ENCODE results near the gene ADAMTSL3.

ADAMTSL3 gene

DNA sequence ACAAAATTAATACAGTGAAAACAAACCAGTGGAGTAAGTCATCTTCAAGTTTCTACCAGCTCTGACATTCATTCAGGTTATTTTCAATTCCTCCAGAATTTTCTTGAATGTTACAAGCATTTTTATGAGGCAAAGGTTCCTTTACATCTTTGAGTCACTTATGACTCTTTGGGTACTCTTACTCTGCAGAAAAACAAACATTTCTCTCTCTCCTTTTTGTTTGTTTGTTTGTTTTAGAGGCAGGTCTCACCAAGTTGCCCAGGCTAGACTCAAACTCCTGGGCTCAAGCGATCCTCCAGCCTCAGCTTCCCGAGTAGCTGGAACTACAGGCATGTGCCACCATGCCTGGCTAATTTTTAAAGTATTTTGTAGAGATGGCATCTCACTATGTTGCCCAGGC lies 233.5 kb downstream of the ADAMTSL3 start:
- no peak for DNase-seq

DNA sequence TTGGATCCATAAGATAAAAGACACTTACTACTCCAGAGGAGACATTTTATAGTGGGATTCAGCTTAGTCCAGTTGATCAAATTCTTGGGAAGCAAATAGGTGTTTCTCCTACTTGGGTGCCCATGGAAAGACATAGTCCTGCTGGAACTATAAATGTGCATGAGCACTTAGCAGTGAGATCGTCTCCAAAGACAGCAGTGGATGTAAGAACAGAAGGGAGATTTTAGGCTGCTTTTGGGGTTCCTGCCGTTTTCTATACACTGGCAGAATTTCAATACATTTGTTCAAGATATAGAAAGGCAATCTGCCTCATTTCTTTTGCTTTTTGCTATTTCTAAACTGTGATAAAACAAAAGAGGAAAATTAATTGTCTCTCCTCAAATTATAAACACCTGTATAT lies 234.0 kb downstream of the ADAMTSL3 start:
- DNase-seq: no peak

DNA sequence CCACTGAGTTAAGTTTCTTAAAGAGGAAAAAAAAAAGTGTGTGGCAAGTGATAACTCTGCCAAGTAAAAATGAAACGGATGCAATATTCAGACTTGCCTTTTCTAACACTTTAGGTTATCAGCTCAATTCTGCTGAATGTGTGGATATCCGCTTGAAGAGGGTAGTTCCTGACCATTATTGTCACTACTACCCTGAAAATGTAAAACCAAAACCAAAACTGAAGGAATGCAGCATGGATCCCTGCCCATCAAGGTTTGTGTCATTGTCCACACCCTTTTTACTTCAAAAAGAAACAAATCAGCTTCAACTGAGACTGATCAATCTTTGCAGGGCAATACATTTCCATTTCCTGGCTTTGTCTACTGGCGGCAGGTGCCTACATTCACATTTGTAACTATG lies 236.1 kb downstream of the ADAMTSL3 start:
- DNase-seq: no peak

DNA sequence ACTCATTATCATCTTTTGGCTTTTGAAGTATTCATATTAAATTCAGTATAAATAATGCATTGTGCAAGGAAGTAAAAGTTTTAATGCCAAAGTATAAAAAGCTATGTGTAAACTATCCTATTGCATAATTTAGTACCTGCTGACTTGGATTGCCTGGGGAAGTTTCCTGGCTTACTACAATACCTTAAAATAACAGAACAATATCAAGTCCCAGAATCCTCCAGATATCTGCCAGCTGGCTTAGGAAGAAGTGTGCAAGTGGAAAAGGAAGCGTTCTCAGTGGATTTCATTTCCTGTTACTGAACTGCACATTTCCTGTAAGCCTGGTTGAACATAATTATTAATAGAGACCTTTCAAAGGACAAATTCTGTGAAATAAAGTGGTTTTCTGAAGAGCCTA lies 236.7 kb downstream of the ADAMTSL3 start:
- no peak for DNase-seq

DNA sequence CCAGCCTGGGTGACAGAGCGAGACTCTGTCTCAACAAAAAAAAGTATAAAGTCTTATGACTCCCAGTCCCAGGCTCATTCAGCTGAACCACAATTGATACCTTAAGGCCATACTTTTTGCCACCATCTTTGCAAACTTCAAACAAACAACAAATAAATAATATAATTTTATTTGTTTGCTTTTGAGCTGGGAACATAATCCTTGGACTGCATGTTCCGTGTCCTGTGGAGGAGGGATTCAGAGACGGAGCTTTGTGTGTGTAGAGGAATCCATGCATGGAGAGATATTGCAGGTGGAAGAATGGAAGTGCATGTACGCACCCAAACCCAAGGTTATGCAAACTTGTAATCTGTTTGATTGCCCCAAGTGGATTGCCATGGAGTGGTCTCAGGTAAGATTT lies 238.6 kb downstream of the ADAMTSL3 start:
- DNase-seq: no peak

DNA sequence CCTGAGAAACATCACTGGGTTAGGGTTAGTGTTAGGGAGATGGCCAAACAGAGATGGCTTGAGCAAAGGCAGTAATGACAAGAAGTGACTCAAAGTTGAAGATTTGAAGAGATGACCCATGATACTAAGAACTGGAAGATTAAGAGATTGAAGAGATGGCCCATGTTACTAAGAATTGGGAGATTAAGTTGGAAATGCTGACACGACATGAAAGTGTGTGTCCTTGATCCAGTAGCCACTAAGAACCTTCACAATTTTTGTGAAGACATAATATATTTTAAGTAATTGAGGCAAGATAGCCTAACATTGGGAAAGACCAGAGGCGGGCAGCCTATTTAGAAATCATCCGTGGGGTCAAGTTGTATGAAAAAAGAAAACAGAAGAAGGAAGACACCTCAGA lies 239.4 kb downstream of the ADAMTSL3 start:
- no peak for DNase-seq

DNA sequence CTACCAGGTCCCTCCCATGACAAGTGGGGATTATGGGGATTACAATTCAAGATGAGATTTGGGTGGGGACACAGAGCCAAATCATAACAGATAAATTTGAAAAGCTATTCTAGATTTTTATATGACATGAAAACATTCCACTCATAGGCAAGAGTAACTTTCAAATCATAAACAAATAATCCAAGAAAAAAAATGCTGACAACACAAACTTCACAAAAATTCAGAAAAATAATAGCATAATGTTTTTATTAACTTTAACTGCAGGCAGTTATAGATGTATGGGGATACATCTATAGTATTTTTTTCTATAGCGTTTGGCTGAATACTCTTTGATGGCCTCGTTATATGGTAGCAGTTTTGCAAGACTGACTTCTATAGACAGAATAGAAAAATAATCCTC lies 243.1 kb downstream of the ADAMTSL3 start:
- no peak for DNase-seq

DNA sequence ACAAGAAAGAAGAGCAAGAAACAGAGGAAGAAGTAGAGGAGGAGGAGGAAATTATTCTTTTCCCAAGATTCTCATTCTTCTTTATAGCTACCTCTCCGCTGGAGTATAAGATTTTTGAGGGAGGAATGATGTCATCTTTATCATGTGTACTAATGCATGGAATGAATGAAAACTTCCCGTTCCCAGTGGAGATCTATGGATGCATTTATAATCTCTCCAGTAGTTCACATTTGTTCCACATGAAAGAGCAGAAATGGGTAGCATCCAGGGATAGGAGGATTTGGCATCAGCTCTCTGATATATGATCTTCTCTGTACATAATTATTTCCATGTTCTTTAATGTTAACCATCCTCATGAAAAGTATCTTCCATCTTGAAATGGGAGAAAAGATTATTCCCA lies 244.4 kb downstream of the ADAMTSL3 start:
- DNase-seq: no peak

DNA sequence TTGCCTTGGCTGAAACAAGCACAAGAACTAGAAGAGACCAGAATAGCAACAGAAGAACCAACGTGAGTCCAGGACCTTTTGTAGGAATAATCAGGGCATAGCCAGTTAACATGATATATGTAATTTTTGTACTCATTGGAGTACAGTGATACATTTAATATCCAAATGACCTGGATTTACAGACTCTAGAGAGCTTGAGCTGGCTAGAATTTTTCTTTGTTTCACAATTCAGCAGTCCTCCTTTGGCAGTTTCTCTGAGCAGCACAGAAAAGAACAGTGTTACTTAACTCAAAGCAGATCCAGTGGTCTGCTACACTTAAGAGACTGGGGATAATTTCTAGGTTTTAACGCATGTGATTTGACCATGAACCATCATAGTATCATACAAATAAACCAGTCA lies 245.7 kb downstream of the ADAMTSL3 start:
- no peak for DNase-seq

DNA sequence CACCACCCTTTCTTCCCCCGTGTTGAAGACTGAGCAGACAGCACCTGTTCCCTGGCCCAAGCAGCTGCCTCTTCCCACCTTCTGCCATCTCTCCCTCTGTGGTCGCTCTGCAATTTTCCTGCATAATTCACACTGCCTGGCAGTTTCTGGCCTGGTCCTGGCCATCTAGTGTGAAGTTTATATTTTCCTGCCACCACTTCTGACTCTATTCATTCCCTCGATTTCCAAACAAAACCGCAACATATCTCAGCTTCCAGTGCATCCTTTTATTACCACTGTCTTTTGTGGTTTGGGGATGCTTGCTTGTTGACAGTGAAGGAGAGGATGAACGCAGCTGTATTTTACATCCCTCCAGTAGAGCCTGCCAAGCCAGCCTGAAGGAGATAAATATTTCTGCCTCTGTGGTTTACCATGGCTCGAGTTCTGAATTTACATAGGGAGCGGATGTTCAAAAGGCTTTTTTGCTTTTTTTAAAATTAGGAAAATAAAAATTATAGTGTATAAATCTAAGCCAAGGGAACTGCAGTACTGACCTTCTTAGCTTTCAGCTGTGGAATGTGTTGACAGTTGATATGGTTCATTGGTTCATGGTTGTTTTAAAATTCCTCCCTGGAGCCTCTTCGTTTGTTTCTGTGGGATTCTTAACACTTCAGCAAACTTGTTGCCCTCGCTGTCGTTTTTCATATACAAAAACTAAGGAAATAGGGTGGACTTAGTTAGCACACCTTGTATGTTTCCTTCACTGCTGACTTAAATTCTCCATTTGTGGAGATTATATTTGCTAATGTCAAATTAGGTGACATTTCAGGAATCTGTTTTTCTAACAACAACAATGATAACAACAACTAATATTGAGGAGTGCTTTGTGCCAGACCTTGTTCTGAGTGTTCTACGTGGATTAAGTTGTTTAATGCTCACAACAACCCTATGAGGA lies 250.5 kb downstream of the ADAMTSL3 start:
- DNase-seq: no peak

DNA sequence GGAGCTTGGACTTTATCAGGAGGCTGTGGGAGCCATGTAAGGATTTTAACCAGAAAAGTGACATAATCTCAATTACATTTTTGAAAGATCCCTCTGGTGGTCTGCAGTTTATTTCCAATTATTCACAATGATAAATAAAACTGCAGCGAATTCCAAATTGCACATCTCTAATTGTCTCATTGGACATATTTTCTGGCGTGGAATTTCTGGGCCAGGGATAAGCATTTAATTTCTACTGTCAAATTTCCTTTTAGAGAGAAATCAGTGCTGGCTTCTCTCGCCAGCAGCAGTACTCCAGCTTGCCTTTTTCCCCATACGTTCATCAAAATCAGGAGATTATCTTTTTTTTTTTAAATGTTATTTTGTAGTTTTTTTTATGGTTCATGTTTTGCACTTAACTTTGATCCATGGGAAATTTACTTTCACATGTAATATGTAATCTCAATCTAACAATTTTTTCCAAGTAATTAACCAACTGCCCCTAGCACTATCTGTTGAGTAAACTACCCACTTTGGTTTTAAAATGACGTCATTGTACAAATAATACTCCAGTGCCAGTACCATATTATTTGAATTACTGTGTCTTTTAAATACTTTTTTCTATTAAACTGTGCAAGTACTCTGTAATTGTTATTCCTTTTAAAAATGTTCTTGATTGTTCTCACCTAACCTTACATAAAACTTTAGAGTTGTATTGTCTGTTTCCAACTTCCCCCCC lies 251.8 kb downstream of the ADAMTSL3 start:
- no peak for DNase-seq

DNA sequence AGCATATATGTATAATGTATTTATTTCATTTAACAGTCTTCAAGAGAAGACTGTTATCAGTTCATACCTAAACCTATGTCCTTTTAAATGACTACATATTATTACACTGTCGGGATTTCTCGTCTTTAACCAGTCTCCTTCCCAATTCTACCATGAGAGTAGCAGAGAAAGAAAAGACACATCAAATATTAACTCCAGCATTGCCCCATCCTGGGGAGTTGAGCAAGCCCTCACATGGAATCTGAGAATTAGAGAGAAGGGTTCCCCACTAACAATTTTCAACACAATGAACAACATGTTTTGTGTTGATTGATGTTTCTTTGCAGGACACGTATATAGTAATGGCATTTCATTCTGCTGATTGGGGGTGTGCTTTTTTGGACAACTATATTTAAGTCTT lies 257.4 kb downstream of the ADAMTSL3 start:
- DNase-seq: no peak

DNA sequence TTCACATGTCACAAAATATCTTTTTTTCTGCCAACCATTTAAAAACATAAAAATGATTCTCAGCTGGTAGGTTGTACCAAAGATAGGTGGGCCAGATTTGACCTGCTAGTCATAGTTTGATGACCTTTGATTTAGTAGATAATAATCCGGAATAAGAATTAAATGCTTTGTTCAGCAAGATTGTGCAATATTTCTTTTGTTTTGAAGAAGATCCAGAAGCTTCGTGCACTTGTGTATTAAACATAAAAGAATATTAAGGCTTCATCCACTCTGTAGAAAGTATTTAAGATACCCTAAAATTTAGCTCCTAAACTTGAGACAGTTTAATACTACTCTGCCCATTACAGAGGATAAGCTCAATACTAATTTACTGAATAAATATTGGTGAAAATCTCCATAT lies 258.4 kb downstream of the ADAMTSL3 start:
- no peak for DNase-seq

DNA sequence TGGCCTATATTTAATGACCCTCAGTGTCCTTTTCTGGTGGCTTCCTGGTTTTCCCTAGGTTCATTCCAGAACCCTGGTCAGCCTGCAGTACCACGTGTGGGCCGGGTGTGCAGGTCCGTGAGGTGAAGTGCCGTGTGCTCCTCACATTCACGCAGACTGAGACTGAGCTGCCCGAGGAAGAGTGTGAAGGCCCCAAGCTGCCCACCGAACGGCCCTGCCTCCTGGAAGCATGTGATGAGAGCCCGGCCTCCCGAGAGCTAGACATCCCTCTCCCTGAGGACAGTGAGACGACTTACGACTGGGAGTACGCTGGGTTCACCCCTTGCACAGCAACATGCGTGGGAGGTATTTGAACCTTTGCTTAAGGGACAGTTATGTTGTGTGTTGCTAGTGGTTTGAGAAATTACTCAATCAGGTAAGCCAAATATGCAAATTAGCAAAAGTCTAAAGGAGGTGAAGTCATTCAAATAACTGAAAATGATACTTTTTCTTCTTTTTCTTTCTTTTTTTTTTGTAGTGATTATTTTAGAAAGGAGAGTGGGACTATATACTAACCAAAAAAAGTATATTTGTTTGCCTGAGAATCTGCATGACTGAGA lies 259.2 kb downstream of the ADAMTSL3 start:
- DNase-seq: no peak

DNA sequence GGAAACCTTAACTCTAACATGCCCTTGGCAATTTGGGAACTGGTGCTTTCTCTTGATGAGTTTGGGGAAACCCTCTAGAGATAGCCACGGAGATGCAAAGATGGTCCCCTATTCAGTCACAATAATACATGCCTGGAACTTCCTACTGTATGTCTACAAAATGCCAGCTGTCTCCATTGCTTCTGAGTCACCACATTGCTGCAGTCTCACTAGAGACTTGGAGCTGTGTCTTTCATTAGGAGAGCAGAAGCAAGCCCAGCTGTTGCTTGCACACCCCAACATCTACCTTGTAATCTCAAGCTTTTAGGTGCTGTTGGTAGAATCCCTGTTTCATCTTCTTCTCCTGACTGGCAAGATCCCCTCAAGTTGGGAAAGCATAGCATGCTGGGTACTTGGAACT lies 261.0 kb downstream of the ADAMTSL3 start:
- DNase-seq: no peak

DNA sequence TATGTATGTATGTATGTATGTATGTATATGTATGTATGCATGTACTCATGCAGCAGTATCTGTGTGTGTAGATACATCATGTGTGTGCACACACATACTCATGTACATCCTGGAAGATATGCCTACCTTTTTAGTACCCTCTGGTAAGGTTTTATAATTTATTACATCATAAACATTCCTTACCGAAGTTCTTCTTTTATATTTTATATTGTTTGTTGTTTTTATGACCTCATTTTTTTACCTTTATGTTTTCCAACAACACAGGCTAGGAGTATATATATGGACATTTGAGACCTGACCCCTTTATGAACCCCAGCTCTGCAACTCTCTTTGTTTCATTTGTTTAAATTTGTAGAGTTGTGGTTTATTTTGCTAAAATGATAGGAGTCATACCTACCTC lies 263.5 kb downstream of the ADAMTSL3 start:
- DNase-seq: no peak

DNA sequence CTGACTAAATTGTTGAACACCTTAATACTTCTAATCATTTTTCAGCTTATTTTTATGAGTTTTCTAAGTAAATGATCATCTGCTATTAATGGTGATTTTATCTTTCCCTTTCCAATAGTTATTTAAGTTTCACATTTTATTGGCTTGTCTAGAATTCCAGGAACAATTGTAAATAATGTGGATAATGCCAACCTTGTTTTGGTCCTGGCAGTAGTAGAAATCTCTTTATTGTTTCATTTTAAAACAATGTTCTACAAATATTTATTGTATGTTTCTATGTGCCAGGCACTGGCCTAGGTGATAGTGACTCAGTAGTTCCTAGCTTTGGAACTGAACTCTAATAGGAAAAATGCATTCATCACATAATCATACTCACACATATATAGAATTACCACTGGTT lies 264.1 kb downstream of the ADAMTSL3 start:
- DNase-seq: no peak

DNA sequence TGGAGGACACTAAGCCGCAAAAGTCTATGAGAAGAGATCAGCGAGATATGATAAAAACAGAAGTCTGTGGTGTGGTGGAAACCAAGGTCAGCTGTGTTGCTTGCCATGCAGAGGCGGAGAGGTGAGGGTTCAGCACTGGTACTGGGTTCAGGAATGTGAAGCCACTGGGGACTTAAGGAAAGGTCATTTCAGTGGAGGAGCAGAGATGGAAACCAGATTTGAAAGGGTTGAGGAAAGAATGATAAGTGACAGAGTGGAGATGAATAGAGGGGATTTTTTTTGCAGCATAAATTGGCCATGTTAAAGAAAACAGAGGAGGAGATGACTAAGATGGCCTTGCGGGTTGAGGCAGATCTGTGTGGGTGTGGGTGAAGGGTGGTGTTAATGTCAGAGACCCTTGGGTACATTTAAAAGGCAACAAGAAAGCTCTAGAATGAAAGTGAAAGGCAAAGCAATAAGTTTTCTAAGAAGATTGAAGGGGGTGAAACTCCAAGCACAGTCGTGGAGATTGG lies 265.5 kb downstream of the ADAMTSL3 start:
- DNase-seq: no peak

DNA sequence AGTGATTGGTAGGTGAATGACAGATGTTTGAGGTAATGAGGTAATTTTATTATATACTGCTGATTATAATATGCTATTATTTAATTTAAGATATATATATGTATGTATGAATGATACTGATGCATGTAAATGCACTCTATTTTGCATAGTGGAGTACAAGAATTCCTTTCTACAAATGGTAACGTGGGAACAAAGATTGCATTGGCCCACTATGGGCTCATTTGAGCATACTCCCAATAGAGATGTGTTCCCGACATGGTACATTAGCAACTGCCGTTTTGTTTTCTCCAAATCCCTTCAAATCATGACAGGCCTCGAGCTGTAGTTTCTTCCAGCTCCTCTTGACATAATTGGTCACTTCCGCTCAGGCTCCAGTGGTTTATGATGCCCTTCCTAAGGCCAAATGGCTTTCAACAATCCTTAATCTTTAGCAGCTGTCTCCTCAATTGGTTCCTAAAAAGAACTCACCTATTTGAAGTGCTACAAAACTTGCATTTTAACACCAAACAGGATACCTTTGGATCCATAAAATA lies 266.1 kb downstream of the ADAMTSL3 start:
- no peak for DNase-seq

DNA sequence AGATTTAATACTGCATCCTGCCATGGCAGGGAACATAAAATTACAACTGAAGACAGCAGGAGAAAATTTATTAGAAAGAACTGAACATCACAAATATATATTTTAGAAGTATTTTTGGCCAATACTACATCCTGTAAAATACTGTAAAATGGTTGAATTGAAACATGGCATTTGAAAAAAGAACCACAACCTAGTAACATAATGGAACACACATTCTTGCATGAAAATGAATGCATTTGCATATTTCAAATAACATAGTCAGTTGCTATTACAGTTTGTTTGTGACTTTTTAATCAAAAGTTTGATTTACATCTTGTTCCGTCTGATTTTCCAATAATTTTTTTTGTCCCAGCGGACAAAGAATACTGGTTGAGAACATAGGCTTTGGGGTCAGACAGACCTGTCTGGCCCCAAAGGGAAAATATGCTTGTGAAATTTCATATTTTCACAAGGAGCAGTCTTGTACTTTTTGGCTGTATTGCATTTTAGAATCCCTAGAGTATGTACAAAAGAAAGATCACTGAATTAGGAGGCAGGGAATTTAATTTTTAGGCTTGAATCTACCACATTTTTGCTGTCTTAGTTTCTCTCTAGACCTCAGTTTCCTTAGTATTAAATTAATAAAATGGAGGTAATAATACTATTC lies 268.8 kb downstream of the ADAMTSL3 start:
- no peak for DNase-seq

DNA sequence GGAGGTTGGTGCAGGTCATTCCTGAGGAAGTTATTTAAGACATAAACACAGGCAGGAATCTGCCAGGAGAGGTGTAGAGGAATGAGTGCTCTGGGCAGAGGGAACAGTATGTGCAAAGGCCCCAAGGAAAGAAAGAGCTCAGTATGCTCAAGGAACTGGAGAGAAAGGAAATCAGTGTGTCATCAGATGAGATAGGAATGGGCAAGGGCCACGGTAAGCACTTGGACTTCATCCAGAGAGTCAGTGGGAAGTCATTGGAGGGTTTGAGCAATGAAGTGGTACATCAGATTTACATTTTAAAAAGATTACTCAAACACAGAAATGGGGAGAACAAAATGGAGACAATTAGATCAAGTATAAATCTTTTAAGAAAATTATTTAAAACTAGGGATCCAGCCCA lies 272.2 kb downstream of the ADAMTSL3 start:
- DNase-seq: no peak

DNA sequence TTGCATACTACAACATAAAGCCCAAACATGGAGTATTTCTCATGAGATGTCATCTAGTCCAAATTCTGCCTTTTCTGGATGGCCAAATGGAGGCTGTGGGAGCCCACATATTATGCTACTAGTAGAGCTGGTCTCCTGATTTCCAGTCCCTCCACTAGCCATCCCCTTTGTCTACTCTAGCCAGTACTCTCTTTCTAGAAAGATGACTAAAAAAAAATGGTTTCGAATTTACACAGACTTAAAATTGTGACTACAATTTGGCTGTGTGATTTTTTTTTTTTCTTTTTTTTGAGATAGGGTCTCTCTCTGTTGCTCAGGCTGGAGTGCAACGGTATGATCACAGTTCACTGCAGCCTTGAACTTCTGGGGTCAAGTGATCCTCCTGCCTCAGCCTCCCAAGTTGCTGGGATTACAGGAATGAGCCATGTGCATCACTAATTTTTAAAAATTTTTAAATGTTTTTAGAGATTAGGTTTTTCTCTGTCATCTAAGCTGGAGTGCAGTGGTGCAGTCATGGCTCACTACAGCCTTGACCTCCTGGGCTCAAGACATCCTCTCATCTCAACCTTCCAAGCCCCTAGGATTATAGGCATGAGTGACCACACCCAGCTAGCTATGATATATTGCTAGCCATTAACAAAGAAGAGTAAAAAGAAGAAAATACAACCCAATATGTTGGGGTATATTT lies 273.9 kb downstream of the ADAMTSL3 start:
- DNase-seq: no peak
